ENCODE data around the gene FHIT.

GRCh38 chr3:59809710-59810444 lies 1441.4 kb downstream of the FHIT start:
- TF ChIP-seq EP300 (IDR thresholded peaks at IDR 0.05) (no peak), CTCF (IDR thresholded peaks at IDR 0.05) (peak; percentile 25 to 32), POLR2A (IDR thresholded peaks at IDR 0.05) (no peak), POLR2AphosphoS5 (IDR thresholded peaks at IDR 0.05) (no peak)

Measured in suprapubic skin (tissue), 4 donors.